ENCODE data around the gene LYRM4.

Gene LYRM4

DNA sequence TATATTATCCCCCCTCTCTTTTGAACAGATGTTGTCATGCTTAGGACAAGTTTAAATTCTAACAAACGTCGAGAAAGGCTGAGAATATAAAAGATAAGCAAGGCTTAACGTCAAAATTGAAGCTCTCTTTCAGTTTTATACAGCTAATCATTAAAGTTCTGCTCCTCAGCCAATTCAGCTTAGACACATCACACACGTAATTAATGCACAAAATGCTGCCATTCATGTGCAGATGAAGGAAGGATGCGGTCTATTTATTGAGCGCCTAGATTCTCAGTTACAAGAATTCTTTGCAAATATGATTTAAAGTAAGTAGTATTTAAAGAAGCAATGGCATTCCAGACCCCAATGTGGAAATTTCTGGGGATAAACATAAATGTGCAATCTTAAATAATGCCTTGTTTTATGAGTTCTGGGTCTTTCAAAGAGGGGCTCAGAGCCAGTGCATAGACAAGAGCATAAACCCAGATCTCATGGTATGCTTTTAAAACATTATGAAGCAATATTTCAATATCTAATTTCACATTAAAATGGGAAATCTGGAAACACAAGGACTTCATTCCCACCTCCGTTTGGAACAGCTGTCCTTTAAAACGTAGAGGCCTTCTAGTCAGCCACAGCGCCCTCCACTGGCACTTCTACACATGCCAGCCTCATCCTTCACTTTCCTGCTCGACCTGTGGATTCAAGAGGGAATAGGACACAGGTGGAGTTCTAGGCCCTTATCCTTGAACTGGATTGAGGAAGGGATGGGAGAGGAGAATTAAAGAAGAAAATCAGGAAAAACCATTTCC, 85.8 kb downstream of the LYRM4 start:
- no peak for DNase-seq (ENCODE audit: low read depth in 2 of 2, low spot score in 1 of 2)

DNA sequence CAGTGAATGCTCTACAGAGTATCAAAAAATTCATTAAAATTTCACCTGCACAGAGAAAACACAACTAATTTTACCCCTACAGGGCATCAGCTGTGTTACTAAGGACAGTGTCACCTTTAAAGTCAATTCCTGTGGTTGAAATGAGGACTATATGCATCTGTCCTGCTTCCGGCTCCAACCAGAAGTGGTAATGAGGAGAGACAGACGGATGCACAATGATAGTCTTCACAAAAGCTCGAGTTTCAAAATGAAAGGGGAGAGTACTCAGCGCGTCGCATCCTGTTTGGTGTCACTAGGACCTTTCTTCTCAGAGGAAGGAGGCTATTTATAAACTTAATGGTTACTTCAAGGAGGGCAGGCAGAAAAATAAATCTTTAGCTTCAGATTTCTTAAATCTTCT, 86.5 kb downstream of the LYRM4 start:
- peak in 1 of 2 donors; percentile 4 for DNase-seq (ENCODE audit: low read depth in 2 of 2, low spot score in 1 of 2)

DNA sequence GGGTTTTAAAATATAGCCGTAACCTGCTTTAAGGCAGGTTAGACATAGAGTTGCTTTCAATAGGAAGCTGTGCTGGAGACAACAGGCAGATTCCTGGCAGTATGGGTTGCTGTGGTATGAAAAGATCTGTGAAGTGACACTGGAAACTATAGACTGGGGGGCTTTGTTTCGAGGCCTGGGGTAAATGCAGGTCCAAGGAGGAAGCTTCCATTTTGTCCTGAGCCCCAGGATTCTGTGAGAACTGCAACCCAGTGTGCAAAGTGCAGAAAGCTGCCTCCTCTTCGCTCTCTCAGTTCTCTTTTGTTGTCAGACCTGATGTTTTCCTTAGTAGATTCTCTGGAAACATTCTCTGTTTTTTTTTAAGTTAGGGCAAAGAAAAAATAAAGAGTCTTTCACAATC, 86.9 kb downstream of the LYRM4 start:
- DNase-seq (ENCODE audit: low read depth in 2 of 2, low spot score in 1 of 2): no peak

DNA sequence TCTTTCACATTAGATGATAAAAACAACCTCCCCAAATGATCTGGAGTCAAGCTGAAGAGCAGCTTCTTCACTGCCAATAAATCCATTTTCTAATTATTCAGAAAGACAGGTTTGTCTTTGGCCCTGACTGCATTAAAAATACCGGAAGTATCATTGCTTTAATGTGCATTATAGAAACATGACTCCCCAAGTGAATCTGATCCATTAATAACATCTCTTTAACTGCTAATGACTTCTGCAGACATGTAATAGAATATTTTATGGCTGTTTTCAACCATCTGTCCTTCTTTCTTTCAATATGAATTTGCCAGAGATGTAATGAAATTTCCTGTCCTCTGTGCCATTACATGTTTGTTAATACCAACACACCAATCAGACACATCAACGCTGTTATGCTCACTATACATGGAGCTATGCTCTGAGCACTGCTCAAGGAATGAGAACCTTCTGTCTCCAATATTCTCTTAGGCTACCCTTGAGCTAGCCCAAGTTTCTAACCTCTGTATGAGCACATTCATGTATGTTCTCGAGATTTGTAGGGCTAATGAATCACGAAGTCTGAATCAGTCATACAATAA, 87.8 kb downstream of the LYRM4 start:
- DNase-seq (ENCODE audit: low read depth in 2 of 2, low spot score in 1 of 2): no peak

DNA sequence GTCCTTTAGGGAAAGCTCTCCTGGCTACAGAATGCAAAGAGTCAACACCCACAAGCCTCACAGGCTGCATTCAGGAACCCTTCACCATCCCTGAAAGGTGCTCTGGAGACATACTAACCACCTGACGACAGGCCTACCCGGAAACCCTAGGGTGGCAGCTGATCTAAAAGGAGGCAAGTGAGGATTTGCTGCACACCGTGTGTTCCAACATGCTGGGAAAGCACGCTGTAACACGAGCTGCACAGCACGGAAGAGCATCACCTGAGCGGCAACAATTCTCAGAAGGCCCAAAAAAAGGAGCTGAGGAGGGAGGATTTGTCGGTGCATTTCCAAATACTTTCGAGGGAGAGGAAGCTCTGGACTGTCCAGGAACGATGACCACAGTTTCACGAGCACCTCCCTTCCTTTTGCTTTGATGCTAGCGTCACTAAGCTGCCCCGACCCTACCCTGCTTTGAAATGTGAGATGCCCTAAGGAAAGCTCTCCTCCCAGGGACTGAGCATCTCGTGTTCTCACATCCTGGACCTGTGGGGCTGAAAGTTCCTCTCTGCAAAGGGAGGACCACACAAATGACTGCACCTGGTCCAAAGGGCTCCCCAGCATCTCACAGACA, 88.6 kb downstream of the LYRM4 start:
- no peak for DNase-seq (ENCODE audit: low read depth in 2 of 2, low spot score in 1 of 2)

DNA sequence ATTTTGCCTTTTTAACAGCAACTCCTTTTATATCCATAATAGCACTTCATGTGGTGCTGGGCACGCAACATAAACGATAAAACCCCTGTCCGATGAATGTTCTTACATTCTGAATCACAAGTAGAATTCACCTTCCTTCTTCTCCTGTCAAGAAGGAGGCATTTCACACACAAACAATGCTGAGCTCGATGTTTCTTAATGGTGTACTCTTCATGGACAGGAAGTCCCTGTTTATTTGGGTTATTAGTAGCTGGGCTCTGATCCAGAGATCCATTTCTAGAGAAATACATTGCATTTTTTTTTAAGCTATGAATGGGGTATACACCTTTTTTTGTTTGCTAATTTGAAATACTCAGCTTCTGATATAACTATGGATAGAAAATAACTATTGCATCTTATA, 93.2 kb downstream of the LYRM4 start:
- DNase-seq (ENCODE audit: low read depth in 2 of 2, low spot score in 1 of 2): no peak

DNA sequence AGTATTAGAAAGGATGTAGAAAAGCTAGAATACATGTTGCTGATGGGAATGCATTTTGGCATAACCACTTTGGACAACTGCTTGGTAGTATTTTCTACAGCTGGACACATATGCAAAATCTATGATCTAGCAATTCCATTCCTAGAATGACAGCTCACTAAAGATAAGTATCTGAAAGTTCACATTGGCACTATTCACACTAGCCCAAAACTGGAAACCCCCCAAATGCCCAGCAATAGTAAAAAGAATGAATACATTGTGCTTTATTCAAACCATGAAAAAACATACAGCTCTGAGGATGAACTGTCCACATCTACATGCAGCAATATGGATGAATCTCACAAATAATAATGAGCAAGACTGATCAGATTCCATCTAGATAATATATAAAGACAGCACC, 96.7 kb downstream of the LYRM4 start:
- no peak for DNase-seq (ENCODE audit: low read depth in 2 of 2, low spot score in 1 of 2)

DNA sequence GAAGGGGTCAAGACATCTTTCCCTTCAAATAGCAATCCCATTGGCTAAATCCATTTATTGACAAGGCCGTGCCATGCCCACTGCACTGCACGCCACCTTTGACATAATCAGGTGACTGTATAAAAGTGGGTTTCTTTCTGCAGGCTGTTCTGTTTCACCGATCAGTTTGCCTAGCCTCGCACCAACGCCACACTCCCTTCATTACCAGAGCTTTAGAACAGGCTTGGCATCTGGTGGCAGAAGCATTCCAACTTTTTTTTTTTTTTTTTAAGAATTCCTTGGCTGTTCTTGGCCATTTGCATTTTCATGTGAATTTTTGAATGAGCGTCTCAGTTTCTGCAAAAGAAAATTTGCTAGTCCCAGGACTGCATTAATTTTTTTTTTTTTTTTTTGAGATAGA, 97.5 kb downstream of the LYRM4 start:
- no peak for DNase-seq (ENCODE audit: low read depth in 2 of 2, low spot score in 1 of 2)

DNA sequence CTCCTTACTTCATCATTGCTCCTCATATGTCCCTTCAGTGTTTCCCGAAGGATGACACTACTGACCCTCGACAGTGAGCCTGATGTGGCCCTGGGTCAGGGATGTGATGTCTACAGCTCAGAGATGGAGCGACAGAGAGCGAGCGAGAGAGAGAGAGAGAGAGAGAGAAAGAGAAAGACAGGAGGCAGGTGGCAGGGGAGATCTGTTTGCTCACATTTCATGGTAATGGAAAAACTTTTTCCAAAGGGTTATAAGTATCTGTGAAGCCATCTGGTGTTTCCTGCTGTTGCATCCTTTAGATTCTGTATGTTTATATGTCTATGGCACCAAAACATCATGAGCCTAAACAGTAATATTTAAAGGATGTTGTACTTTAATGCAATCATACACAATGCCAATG, 98.4 kb downstream of the LYRM4 start:
- no peak for DNase-seq (ENCODE audit: low read depth in 2 of 2, low spot score in 1 of 2)

DNA sequence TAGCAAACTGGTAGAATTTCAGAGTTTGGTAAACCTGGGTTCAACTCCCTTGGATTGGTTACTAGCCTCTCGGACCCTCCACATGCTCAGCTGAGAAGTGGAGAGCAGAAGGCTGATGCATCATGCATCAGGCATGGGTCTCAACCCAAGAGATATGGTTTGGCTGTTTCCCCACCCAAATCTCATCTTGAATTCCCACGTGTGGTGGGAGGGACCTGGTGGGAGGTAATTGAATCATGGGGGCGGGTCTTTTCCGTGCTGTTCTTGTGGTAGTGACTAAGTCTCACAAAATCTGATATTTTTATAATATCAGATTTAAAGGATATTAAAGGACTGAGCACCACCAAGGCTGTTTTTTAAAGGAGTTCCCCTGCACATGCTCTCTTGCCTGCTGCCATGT, 100.5 kb downstream of the LYRM4 start:
- no peak for DNase-seq (ENCODE audit: low read depth in 2 of 2, low spot score in 1 of 2)

DNA sequence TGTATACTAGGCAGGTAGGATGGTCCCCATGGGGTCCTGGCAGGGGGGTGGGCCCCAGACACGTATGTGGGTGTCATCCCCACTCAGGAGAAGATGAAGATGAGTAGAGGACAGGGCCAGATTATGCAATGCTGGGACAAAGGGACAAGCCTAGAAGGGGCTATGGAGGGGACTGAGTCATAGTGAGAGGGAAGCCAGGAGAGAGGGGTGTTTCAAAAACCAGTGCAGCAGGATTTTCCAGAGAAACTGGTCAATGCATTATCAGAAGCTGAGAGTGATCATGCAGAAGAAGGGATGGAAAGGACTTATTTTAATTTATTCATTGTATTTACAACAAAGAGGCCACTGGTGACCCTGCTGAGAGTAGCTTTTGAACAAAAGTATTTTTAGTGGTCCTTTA, 101.6 kb downstream of the LYRM4 start:
- DNase-seq (ENCODE audit: low read depth in 2 of 2, low spot score in 1 of 2): no peak

DNA sequence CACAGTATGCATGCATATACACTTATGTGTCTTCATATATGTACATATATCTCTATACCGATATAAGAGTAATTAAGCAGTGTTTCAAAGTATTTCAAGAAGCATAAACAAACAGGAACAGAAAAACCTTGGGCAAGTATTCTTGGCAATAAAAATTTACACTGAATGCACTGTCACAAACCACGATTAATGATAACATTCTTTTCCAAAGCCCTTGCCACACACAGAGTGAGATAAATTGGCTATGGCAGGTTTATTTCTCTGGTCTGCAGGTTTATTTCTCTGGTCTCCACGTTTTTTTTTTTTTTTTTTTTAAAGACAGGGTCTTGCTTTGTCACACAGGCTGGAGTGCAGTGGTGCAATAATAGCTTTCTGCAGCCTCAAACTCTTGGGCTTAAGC, 102.6 kb downstream of the LYRM4 start:
- no peak for DNase-seq (ENCODE audit: low read depth in 2 of 2, low spot score in 1 of 2)

DNA sequence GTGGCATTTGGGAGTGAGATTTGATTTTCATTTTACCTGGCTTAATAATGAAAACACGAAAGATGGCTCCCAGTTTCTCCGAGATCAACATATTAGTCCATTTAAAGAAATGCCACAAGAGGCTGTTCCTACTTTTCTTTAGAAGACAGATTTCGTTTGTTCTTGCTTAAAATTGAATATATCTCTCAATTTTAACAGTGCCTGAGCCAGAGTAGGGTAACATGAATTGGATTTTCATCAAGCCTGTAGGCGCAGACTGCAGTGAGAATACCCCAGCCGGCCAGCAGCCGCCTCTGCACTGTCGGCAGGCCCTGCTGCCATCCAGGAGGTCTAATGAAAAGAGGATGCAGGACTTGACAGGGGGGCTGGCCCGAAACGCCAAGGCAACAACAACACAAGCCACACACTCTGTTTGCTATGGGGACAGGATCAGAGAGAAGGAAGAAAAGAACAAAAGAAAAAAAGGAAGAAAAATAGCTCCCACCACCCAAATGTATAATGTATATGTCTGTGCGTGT, 103.1 kb downstream of the LYRM4 start:
- DNase-seq (ENCODE audit: low read depth in 2 of 2, low spot score in 1 of 2): no peak

DNA sequence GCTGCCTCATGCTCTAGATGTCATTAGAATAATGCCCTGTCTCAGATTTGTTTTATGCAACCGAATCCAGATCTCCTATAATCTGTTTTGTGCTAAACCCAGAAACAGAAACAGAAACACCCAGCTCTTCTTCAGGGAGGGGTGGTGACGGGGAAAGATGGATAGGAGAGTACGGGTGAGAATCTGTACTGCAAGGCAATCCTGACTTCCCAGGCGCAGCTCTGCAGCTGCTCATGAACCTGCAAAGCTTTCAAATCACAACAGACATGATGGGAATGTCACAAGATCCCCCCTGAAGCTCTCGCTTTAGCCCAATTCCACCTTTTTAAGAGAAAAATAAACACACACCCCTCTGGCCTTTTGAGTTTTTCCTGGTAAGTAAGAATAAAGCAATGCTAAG, 104.1 kb downstream of the LYRM4 start:
- no peak for DNase-seq (ENCODE audit: low read depth in 2 of 2, low spot score in 1 of 2)

DNA sequence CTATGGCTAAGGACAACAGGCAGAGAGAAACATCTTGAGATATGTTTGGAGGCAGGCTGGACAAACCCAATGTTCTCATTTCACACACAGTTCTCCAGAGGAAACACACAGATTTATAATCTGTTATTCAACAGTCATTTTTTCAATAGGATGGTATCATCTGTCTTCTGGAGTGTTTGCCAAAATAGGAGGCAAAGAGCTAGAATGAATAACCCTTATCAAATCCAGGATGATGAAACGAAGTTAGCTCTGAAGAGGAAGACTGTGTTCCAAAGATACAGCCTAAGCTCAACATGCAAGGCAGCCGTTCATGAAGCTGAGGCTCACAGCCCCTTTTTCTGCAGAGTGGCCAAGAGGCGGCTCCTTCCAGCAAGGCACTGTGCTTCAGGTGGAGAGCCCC, 104.8 kb downstream of the LYRM4 start:
- DNase-seq (ENCODE audit: low read depth in 2 of 2, low spot score in 1 of 2): no peak

DNA sequence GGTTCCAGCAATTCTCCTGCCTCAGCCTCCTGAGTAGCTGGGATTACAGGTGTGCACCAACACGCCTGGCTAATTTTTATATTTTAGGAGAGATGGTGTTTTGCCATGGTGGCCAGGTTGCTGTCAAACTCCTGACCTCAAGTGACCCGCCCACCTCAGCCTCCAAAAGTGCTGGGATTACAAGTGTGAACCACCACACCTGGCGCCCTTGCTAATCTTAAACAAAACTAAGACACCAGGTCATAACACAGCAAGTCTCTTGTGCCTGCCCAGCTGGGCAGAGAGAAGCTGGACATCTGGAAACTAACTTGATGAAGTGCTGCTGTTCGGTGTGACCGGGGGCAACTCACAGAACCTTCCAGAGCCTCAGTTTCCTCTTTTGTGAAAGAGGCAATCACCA, 107.6 kb downstream of the LYRM4 start:
- no peak for DNase-seq (ENCODE audit: low read depth in 2 of 2, low spot score in 1 of 2)

DNA sequence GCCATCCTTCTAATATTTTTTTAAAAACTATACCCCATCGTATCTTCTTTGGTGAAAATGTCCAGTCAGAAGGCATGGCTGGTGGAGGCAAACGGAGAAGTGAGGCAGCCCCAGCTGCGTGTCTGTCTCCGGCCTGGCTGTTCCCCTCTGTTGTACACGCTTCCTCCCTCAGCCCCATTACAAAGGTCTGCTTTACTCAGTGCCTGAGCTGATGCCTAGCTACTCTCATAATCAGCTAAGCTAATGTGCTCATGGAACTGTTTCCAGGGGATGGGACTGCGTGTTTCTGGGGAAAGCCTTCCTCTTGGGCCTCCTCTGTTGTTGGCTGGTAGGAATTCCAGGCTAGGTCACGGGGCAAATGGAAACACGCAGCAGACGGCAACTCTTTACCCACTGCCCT, 108.3 kb downstream of the LYRM4 start:
- DNase-seq (ENCODE audit: low read depth in 2 of 2, low spot score in 1 of 2): no peak

DNA sequence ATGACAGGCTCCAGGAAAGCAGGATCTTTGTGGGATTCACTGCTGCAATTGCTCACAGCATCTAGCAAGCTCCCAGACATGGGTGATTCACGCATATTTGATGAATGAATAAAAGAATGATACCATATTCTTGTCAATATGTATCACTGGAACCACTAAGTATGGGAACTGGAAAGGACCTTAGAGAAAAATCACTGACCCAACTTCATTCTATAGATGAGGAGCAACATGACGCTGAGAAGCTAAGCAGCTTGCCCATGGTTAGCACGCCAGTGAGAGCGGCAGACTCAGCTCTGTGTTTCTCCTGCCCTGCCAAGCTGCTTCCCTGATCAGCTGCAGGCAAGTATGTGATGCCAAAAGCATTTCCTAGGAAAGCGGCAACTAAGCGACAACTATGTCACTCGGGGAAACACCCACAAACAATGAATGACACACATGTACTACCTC, 108.8 kb downstream of the LYRM4 start:
- DNase-seq (ENCODE audit: low read depth in 2 of 2, low spot score in 1 of 2): no peak

DNA sequence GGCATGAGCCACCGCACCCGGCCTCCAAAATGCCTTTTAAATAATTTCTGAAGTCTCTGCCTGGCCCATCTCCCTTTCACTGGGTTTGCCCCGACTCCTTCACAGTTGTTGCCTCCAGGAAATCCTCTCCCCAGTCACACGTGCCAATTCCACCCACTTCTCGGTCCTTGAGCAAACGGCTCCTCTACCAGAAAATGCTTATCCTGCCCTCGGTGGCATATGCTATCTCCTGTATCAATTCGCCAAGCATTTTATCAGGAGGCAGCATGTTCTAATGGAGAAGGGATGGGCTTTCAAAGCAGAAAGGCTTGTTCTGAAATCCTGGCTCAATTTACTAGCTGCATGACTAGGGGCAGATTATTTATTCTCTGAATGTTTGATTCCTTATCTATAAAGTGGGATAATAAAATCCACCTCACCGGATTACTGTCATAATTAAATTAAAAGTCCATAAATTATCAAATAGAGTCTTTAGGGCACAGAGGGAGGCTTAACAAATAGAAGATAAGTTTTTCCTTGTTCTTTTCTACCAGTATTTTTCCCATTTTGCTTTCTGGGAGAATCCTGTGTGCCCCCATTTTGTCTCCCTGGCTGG, 109.3 kb downstream of the LYRM4 start:
- no peak for DNase-seq (ENCODE audit: low read depth in 2 of 2, low spot score in 1 of 2)

DNA sequence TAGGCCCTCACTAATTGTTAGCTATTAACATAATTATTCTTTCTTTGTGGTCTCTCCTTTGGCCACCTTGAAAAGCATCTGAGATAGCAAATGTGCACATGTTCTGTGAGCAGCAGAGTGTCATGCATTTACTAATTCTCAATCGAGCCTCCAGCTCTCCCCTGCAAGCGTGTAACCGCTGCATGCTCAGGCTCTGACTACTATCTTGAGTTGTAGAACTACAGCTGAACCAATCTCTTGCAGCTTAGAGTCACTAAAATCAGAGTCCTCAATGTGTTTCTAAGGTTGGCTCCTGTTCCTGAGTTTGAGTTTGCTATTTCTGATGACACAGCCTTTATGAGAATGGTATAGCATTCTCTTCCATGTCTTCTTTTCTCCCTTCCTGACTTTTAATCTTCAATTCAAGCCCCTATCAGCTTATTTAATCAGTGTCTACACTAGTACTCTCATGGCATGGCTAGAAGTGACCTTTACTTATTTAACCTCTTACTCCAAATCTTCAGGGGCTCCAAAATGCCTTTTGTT, 110.1 kb downstream of the LYRM4 start:
- no peak for DNase-seq (ENCODE audit: low read depth in 2 of 2, low spot score in 1 of 2)

DNA sequence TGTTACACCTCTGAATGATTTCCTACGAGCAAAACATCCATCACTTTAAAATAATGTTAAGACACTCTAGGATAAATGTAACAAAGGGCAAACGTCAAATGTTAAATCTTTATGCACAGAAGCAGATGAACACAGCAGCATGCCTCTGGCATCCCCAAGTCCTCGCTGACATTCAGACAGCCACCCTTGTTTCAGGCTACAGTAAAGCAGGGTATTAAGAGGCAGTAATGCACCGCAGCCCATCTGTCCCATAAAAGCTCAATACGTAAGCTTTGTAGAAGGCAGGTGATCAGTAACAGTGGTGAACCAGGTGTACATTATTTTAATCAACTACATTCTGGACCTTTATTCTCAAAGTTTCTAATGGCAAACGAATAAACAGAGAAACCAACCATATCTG, 110.9 kb downstream of the LYRM4 start:
- no peak for DNase-seq (ENCODE audit: low read depth in 2 of 2, low spot score in 1 of 2)
